PC-3 (cell line): ENCODE results near the gene HSD17B4. TPM values are rescaled to one million over a fixed set of nuclear protein-coding genes. Genes with fewer than 3 reads are reported as not detected.
"Not testable (repeated sequence)": the region's sequence is repeated elsewhere in the genome, so short reads cannot be mapped to it uniquely, and the experiment has no call there.

ENCODE experiments used
- ATAC-seq: fragments of 200-7000 bp; cut with Tn5 transposase; 2 replicates; pipeline ENCODE4 v1.9.1; 2020; ENCODE audit warnings: mild to moderate bottlenecking, moderate library complexity
- BruUV-seq: library from RNA; stranded (reverse); fragments of 400-500 nt; replicated peaks from 2 replicates; lab custom pipeline; 2021; lab: Mats Ljungman, UMichigan
- CTCF ChIA-PET: fragments of 300-600 bp; sonication (Branson Sonifier 250); formaldehyde crosslinking; loops from one replicate; lab custom pipeline; 2022; ENCODE audit warnings: antibody characterized with exemption; lab: Charles Lee
- POLR2A ChIA-PET: fragments of 300-600 bp; sonication (Branson Sonifier 250); formaldehyde crosslinking; loops from one replicate; lab custom pipeline; 2022; ENCODE audit warnings: antibody characterized with exemption; ENCODE audit not compliant: unreplicated experiment; lab: Charles Lee
- DNase-seq: peaks from one replicate; pipeline ENCODE4 v3.0.0-alpha.2; 2015
- H2AFZ ChIP-seq: fragments of 300-600 bp; sonication (generic); 2 replicates; pipeline ENCODE4 v1.6.0; 2016; ENCODE audit warnings: antibody characterized with exemption, low read length
- H3F3A ChIP-seq: fragments of 300-600 bp; sonication (generic); one replicate; pipeline ENCODE4 v1.6.0; 2017; ENCODE audit warnings: antibody characterized with exemption, low read length, control low read depth, mild to moderate bottlenecking; ENCODE audit not compliant: unreplicated experiment
- H3K27ac ChIP-seq: fragments of 300-600 bp; sonication (generic); 2 replicates; pipeline ENCODE4 v1.5.1; 2016; ENCODE audit warnings: mild to moderate bottlenecking, low read length
- H3K27me3 ChIP-seq: fragments of 300-600 bp; sonication (generic); 2 replicates; pipeline ENCODE4 v1.6.1; 2016; ENCODE audit warnings: low read length, mixed read lengths
- H3K36me3 ChIP-seq: fragments of 300-600 bp; sonication (generic); 2 replicates; pipeline ENCODE4 v1.6.1; 2016; ENCODE audit warnings: low read depth, mixed run types, low read length, mixed read lengths
- H3K4me1 ChIP-seq: fragments of 300-600 bp; sonication (generic); 2 replicates; pipeline ENCODE4 v1.5.1; 2016; ENCODE audit warnings: low read length; ENCODE audit not compliant: insufficient read depth
- H3K4me2 ChIP-seq: fragments of 300-600 bp; sonication (generic); 2 replicates; pipeline ENCODE4 v1.6.0; 2016; ENCODE audit warnings: low read length
- H3K4me3 ChIP-seq: fragments of 300-600 bp; sonication (generic); 2 replicates; pipeline ENCODE4 v1.5.1; 2016; ENCODE audit warnings: mild to moderate bottlenecking, low read length, mixed read lengths
- H3K79me2 ChIP-seq: fragments of 300-600 bp; sonication (generic); 2 replicates; pipeline ENCODE4 v1.6.1; 2017; ENCODE audit warnings: low read length, mixed read lengths
- H3K9ac ChIP-seq: fragments of 300-600 bp; sonication (generic); 2 replicates; pipeline ENCODE4 v1.6.0; 2016; ENCODE audit warnings: mild to moderate bottlenecking, low read length
- H3K9me2 ChIP-seq: fragments of 300-600 bp; sonication (generic); replicated peaks from 2 replicates; pipeline ENCODE4 v1.6.1; 2016; ENCODE audit warnings: mixed run types, low read length, mixed read lengths
- H3K9me3 ChIP-seq: fragments of 300-600 bp; sonication (generic); 2 replicates; pipeline ENCODE4 v1.6.1; 2016; ENCODE audit warnings: low read length, mixed read lengths
- H4K20me1 ChIP-seq: fragments of 300-600 bp; sonication (generic); 2 replicates; pipeline ENCODE4 v1.6.1; 2016; ENCODE audit warnings: low read length, mixed read lengths
- EZH2 ChIP-seq: fragments of 300-600 bp; sonication (generic); IDR thresholded peaks from one replicate; pipeline ENCODE4 v1.6.1; 2017; ENCODE audit warnings: antibody characterized with exemption, mild to moderate bottlenecking, low read length; ENCODE audit not compliant: unreplicated experiment
- EZH2phosphoT487 ChIP-seq: fragments of 300-600 bp; sonication (generic); IDR thresholded peaks from 2 replicates; pipeline ENCODE4 v1.6.1; 2018; ENCODE audit warnings: mild to moderate bottlenecking, antibody characterized with exemption, low read length, borderline replicate concordance
- intact Hi-C: fragments of 100-400 bp; cut with micrococcal nuclease; formaldehyde crosslinking; loops from 2 replicates; pipeline ENCODE4 v1.9.0; 2023
- total RNA-seq: library from RNA; depleted of rRNA; stranded (reverse); fragments of >200 nt; gene quantifications from 2 replicates; pipeline ENCODE4 v1.2.3, GENCODE V29; 2014
- TF ChIP-seq, protein P1 (sequence below): fragments of 300-600 bp; sonication (generic); conservative IDR thresholded peaks from 2 replicates; pipeline ENCODE4 v1.5.1; 2017; ENCODE audit warnings: antibody characterized with exemption, low read depth, mild to moderate bottlenecking, low read length

HSD17B4 gene
- total RNA-seq, 1 experiment from 2014 or later, result 165 TPM

DNA sequence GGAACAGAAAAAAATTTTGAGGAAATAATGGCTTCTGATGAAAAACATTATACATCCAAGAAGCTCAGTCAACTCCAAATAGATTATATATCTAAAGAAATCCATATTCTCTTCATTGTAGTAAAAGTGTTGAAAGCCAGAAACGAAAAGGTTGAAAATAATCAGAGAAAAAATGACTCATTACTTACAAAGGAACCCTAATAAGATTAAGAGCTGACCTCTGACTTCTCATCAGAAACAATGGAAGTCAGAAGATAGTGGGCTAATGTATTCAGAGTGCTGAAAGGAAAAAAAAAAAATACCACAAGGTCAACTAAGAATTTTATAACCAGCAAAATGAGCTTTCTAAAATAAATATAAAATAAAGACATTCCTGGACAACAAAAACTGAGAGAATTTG lies 60.0 kb downstream of the HSD17B4 start:
- H3K36me3 ChIP-seq, result no peaks in the 10 kb centered on the region; the same call in 1 of the 2 replicates
- no TSS peak for BruUV-seq

DNA sequence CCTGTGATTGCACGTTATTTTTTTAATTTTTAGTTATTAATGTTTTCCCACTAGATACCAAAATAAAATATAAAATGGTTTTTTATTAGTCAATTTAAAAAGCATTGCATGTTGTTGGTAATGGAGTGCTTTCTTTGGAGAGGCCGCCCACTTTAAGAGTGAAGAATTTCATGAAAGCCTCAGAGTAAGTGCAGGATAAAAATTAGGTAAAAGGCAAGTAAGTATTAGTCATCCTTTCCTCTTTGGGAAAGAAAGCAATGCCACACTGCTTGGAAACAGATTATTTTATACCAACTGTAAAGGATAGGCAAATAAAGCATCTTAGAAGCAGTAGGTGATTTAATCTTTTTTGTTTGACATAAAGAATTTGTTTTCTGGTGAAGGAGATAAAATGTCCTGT lies 62.9 kb downstream of the HSD17B4 start:
- intact Hi-C loops, result no loop called here
- CTCF ChIA-PET, result no interaction called here
- BruUV-seq, result no TSS peak

More for the DNA sequence above, 60.0 kb downstream of the HSD17B4 start:
- Histone ChIP-seq H3K9me3 (no peaks in the 10 kb centered on the region), H4K20me1 (no peaks in the 10 kb centered on the region), H3K9me2 (no peaks in the 10 kb centered on the region), H3K9ac (no peak overlapping the region), H3K4me1 (peaks cover 21% of the 10 kb centered on the region), H3F3A (no peaks in the 10 kb centered on the region), H3K27ac (no peak overlapping the region), H3K4me2 (no peak overlapping the region), H3K79me2 (no peaks in the 10 kb centered on the region), H3K4me3 (no peak overlapping the region), H3K27me3 (no peaks in the 10 kb centered on the region), H2AFZ (no peak overlapping the region)
- intact Hi-C loops, result no loop called here
- TF ChIP-seq, protein P1, sequence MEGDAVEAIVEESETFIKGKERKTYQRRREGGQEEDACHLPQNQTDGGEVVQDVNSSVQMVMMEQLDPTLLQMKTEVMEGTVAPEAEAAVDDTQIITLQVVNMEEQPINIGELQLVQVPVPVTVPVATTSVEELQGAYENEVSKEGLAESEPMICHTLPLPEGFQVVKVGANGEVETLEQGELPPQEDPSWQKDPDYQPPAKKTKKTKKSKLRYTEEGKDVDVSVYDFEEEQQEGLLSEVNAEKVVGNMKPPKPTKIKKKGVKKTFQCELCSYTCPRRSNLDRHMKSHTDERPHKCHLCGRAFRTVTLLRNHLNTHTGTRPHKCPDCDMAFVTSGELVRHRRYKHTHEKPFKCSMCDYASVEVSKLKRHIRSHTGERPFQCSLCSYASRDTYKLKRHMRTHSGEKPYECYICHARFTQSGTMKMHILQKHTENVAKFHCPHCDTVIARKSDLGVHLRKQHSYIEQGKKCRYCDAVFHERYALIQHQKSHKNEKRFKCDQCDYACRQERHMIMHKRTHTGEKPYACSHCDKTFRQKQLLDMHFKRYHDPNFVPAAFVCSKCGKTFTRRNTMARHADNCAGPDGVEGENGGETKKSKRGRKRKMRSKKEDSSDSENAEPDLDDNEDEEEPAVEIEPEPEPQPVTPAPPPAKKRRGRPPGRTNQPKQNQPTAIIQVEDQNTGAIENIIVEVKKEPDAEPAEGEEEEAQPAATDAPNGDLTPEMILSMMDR, result no peak
- no peak for TF ChIP-seq EZH2
- TF ChIP-seq EZH2phosphoT487, result no peak
- POLR2A ChIA-PET, result no interaction called here
- CTCF ChIA-PET, result no interaction called here
- ATAC-seq (no peak), DNase-seq (no peak)

DNA sequence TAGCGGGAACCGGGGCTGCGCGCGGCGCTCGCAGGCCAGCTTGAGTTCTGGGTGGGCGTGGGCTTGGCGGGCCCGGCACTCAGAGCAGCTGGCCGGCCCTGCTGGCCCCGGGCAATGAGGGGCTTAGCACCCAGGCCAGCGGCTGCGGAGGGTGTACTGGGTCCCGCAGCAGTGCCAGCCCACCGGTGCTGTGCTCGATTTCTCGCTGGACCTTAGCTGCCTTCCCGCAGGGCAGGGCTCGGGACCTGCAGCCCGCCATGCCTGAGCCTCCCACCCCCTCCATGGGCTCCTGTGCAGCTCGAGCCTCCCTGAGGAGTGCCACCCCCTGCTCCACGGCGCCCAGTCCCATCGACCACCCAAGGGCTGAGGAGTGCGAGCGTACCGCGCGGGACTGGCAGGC lies 64.8 kb downstream of the HSD17B4 start:
- CTCF ChIA-PET, H3K9me2 ChIP-seq, H3K9me3 ChIP-seq, H3K36me3 ChIP-seq, H3K4me3 ChIP-seq, H3K9ac ChIP-seq, H2AFZ ChIP-seq, H3K27me3 ChIP-seq, BruUV-seq, H3K79me2 ChIP-seq, ATAC-seq, DNase-seq, intact Hi-C loops, POLR2A ChIA-PET, H3K27ac ChIP-seq, H3K4me2 ChIP-seq, H4K20me1 ChIP-seq, H3F3A ChIP-seq: not testable (repeated sequence)
- peaks cover 21% of the 10 kb centered on the region for H3K4me1 ChIP-seq

More for the DNA sequence above, 62.9 kb downstream of the HSD17B4 start:
- no peak overlapping the region for H3K9ac ChIP-seq
- no peaks in the 10 kb centered on the region for H3K9me2 ChIP-seq
- no peaks in the 10 kb centered on the region for H3K9me3 ChIP-seq
- peak overlapping the region; percentile 55 for H3K27ac ChIP-seq
- H3F3A ChIP-seq, result no peaks in the 10 kb centered on the region
- ATAC-seq (peak; percentile 97), DNase-seq (peak; percentile 25)
- peaks cover 21% of the 10 kb centered on the region for H3K4me1 ChIP-seq
- H3K79me2 ChIP-seq, result no peaks in the 10 kb centered on the region
- TF ChIP-seq EZH2 (no peak), EZH2phosphoT487 (no peak)
- TF ChIP-seq, protein P1, result no peak
- no peaks in the 10 kb centered on the region for H3K27me3 ChIP-seq
- H4K20me1 ChIP-seq, result no peaks in the 10 kb centered on the region
- H3K36me3 ChIP-seq, result no peaks in the 10 kb centered on the region; the same call in 1 of the 2 replicates
- no peak overlapping the region for H3K4me3 ChIP-seq
- no peak overlapping the region for H2AFZ ChIP-seq
- peak overlapping the region; percentile 36 for H3K4me2 ChIP-seq
- POLR2A ChIA-PET, result no interaction called here
